AG04450 (cell line): Measurements from ENCODE around the gene SORL1. TPM values are rescaled to one million over a fixed set of nuclear protein-coding genes. Genes with fewer than 3 reads are reported as not detected.
"Not testable (repeated sequence)": the region's sequence is repeated elsewhere in the genome, so short reads cannot be mapped to it uniquely, and the experiment has no call there.

ENCODE experiments used
- CTCF ChIA-PET: fragments of 300-600, 350-600 bp; formaldehyde crosslinking; extraction: SDS; loops from one replicate; lab custom pipeline; 2022; ENCODE audit warnings: antibody characterized with exemption, inconsistent platforms; lab: Charles Lee
- POLR2A ChIA-PET: fragments of 350-600 bp; formaldehyde crosslinking; extraction: SDS; loops from one replicate; lab custom pipeline; 2021; ENCODE audit warnings: antibody characterized with exemption, inconsistent platforms; lab: Yijun Ruan, JAX
- DNase-seq: peaks from one replicate; pipeline ENCODE4 v3.0.0-alpha.2; 2011; ENCODE audit warnings: low read depth, low spot score
- H3K27ac ChIP-seq: one replicate; pipeline ENCODE4 v1.5.1; 2012; ENCODE audit warnings: low read depth, low read length, control low read depth
- H3K27me3 ChIP-seq: one replicate; pipeline ENCODE4 v1.6.0; 2012; ENCODE audit warnings: low read length; ENCODE audit not compliant: control insufficient read depth, insufficient read depth
- H3K4me3 ChIP-seq: 2 replicates; pipeline ENCODE4 v1.5.1; 2011; ENCODE audit warnings: mild to moderate bottlenecking, low read depth, low read length, control low read depth
- H3K9me3 ChIP-seq: 2 replicates; pipeline ENCODE4 v1.5.1; 2012; ENCODE audit warnings: low read length; ENCODE audit not compliant: control insufficient read depth, insufficient read depth
- CTCF ChIP-seq: IDR thresholded peaks from 2 replicates; pipeline ENCODE4 v1.5.1; 2011; ENCODE audit warnings: low read depth, low read length, control low read depth, inconsistent platforms
- polyA plus RNA-seq: library from polyadenylated mRNA; depleted of rRNA; stranded (reverse); fragments of >200 nt; gene quantifications from 2 replicates; pipeline ENCODE4 v1.2.3, GENCODE V29; 2011

The SORL1 gene
- polyA plus RNA-seq, 1 experiment: 5.4 TPM

GRCh38 chr11:121500275-121500674 is 48.2 kb downstream of the SORL1 start:
- TF ChIP-seq CTCF: no peak
- POLR2A ChIA-PET: no interaction called here
- CTCF ChIA-PET: no interaction called here

GRCh38 chr11:121500717-121501116 is 48.6 kb downstream of the SORL1 start:
- H3K9me3 ChIP-seq: no peaks in the 10 kb centered on the region
- ChIA-PET CTCF (no interaction called here), POLR2A (no interaction called here)
- TF ChIP-seq CTCF: no peak
- no peak for DNase-seq
- H3K27me3 ChIP-seq: no peaks in the 10 kb centered on the region
- H3K27ac ChIP-seq: no peak overlapping the region
- H3K4me3 ChIP-seq: no peak overlapping the region

More at GRCh38 chr11:121500275-121500674, 48.2 kb downstream of the SORL1 start:
- Histone ChIP-seq H3K9me3 (no peaks in the 10 kb centered on the region), H3K27me3 (no peaks in the 10 kb centered on the region), H3K4me3 (no peak overlapping the region), H3K27ac (no peak overlapping the region)
- no peak for DNase-seq

- H3K9me3 ChIP-seq: no peaks in the 10 kb centered on the region
- ChIA-PET POLR2A (no interaction called here), CTCF (no interaction called here)
- H3K27me3 ChIP-seq: peaks cover 3% of the 10 kb centered on the region
- no peak for DNase-seq
- no peak overlapping the region for H3K4me3 ChIP-seq
- TF ChIP-seq CTCF: no peak
- H3K27ac ChIP-seq: no peak overlapping the region
Measured at GRCh38 chr11:121503051-121503450, 50.9 kb downstream of the SORL1 start.

- H3K27ac ChIP-seq, DNase-seq, POLR2A ChIA-PET, H3K9me3 ChIP-seq, H3K27me3 ChIP-seq, CTCF ChIA-PET, H3K4me3 ChIP-seq: not testable (repeated sequence)
Measured at GRCh38 chr11:121506237-121506636, 54.1 kb downstream of the SORL1 start.

- no peak for TF ChIP-seq CTCF
- Histone ChIP-seq H3K27me3 (peaks cover 3% of the 10 kb centered on the region), H3K4me3 (no peak overlapping the region), H3K27ac (no peak overlapping the region), H3K9me3 (no peaks in the 10 kb centered on the region)
- DNase-seq: no peak
- POLR2A ChIA-PET: no interaction called here
- CTCF ChIA-PET: interaction anchor here (0.6 to 1.2 kb wide), 3 partner anchors 43 to 314 kb away, joined by 3 to 6 read pairs (median 5); no protein-coding TSS in a partner anchor
Measured at GRCh38 chr11:121508449-121508848, 56.3 kb downstream of the SORL1 start.

GRCh38 chr11:121510438-121510837 is 58.3 kb downstream of the SORL1 start:
- H3K27me3 ChIP-seq: peaks cover 5% of the 10 kb centered on the region
- TF ChIP-seq CTCF: no peak
- H3K9me3 ChIP-seq: no peaks in the 10 kb centered on the region
- H3K4me3 ChIP-seq: no peak overlapping the region
- CTCF ChIA-PET: no interaction called here
- no peak overlapping the region for H3K27ac ChIP-seq
- POLR2A ChIA-PET: no interaction called here
- DNase-seq: no peak
